ENCODE results near the gene PCCA.

The PCCA gene

DNA sequence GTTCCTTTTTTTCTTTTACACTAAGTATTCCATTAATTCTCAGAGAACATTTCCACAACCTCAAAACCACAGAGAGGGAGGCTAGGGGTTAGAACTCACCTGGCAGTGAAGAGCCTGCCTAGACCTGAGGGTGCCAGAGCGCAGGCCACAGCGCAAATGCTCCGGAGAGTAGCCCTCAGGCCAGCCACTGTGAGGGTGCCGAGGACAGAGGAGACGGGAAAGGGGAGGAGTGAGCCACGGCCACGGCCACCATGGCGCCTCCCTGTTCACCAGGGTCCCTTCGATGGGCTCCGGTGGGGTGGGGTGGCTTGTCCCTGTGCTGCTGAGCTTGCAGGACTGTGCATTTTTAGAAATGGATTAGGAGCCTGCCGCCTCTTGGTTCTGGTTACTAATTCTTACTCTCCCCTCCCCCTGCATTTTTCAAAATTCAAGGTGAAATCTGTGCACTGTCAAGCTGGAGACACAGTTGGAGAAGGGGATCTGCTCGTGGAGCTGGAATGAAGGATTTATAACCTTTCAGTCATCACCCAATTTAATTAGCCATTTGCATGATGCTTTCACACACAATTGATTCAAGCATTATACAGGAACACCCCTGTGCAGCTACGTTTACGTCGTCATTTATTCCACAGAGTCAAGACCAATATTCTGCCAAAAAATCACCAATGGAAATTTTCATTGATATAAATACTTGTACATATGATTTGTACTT, 440.9 kb downstream of the PCCA start:
- DNase-seq: no peak

DNA sequence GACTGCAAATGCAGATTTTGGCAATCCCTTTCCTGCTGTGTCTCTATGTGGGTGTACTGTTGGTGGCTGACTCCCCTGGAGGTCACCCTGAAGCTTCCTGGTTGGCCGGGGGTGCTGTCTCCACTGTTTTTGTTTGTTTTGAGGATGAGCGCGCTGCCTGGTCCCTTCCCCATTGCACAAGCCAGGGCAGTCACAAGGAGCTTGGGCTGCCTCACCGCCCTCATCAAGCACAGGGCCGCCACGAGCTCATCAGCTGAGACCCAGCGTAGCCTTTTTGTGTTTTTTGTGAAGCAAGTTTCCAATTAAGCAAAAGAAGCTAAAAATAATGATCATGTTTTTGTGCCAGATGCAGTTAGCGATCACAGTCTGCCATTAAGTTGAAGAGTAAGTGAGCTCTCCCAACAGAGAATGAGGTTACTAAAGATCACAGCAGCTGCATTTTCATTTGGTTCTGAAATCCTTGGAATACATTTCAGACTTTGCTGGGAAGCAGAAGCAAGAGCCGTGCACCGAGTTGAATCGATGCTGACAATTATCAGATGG, 441.8 kb downstream of the PCCA start:
- no peak for DNase-seq

DNA sequence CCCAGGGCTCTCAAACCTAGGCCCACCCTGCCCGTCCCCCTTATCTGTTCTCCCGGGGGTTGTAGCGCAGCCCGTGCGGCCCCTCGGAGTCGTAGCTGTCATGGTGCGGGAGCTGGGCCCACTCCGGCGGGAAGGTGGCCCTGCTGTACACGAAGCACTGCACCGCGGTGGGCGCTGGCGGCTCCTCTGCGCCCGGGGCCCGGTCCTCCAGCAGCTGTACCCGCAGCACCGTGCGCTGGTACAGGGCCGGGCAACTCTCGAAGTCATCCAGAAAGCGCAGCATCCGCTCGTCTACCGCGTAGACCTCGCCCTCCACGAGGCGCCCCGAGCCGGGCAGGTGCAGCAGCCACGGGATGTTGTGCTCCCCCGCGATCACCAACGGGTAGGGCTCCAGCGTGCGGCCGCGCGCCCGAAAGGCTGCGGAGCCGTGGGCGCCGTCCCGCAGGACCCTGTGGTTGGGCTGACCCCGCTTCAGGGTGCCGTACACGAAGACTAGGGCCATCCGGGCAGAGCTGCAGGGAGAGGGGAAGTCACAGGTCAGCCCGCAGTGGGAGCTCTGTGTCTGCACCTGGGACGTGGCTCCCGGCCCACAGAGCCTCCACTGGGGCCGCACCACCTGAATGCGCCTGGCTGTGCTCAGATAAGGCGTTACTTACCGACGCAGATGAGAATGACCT, 443.3 kb downstream of the PCCA start:
- no peak for DNase-seq

DNA sequence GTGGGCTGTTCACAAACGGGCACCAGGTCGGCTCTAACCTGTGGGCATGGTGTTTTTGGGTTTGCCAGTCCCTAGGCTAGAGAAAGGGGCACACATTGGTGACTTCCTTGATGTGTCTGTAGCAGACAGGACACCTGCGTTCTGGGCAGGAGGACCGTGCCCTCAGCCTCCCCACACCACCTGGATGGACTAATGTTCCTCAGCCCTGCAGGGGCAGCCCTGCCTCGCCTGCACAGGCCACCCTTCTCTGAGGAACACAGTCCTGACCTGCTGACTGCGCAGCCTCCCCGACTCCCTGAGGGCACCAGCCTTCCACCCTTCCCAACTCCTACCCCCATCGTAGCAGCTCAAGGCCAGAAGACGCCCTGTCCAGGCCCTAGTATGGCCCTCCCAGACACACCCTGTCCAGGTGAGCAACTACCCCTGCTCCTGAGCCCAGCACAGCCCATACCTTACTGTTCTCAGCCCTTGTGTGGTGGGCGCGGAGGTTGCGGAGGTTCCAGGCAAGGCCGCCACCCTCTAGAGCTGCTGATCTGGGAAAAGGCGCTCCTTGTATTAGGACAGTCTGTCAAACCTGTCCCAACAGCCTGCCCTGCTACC, 444.0 kb downstream of the PCCA start:
- DNase-seq: no peak

DNA sequence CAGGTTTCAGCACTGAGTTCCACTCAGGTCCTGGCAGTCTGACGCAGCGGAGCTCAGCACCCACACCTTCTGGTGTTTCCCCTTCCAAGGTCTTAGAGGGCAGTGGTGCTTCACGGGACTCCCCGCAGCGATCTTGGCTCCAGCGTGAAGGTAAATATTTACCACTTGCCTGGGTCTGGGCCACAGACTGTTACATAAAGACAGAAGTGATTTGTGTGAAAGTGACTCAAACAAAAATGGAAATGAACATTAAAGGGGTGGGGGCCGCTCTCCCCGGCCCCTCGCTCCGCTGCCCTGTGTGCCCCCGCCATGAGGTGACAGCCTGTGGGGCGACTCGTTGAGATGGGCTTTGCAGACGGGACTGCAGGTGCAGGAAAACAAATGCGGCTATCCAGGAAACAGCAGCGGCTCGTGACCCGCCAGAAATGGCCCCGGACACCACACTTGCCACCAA, 444.7 kb downstream of the PCCA start:
- no peak for DNase-seq

DNA sequence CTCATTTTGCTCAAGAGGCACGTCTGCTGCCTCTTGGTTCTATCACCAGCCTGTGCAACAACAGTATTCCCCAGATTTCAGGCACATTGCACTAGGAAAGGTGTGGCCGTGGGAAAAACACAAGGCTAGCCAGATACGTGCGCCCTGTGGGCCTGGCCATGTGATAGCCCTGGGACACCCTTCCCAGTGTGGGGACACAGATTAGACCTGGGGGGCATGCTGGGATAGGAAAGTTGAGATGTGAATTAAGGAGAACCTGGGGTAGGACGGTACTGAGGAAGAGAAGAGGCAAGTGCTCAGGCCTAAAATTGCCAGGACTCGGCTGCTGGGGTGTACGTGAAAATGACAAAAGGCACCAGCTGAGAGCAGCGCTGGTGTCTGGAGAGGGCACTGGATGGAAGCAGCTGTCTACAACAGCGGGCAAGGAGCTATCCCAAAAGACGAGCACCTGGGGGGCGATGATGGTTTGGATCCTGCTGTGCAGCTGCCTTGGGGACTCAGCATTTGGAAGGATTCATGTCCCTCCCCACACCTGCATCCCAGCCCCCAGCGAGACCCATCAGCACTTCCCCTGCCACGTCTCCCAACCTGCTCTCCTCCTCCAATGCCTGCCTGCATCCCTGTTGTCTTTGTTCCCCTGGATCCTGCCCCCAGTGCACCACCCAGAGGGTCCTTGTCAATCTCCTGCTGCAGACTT, 445.4 kb downstream of the PCCA start:
- DNase-seq: no peak

DNA sequence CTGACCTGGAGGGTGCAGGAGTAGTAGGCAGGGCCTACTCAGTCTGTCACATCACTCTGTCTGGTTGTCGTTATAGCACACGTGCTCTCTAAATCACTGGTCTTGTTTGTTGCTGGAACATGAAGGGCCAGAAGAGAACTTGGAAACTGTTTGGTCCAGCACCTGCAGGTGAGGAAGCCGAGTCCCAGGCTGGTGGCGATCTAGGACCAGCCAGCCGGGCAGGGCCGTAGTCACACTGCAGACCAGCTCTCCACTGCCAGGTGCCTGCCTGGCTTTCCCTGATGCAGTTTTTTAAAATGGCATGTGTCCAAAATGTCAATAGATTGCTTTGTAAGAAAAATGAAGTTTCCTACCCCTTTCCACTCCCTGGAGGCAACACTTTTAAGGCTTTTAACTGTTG, 446.0 kb downstream of the PCCA start:
- DNase-seq: no peak

DNA sequence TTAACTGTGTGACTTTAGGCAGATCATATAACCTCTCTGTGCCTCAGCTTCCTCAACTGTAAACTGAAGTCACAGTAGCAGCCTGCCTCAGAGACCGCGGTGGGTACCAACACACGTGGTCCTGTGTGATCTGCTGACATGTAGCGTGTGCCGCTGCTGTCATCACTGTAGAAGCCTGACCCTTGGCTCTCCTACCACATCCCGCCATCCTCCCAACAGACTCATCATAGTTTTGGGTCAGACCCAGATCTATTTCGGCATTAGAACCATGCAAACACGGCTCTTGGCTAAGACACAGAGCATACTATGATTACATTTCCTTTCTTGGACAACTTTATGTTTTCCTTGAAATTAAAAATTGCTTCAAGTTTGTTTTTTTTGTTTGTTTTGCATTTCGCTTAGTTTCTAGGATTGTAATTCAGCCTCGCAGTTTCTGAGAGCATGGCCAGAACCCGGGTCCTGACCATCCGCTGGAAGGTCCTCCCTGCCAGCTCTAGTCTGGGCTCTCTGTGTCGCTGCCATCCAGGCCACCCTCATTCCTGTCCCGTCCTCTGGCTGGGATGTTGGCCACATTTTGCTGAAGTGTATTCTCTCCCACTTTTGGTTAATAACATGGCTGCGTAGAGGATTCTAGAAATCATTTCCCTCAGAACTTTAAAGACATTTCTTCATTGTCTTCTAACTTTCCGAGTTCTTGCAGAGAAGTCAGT, 446.7 kb downstream of the PCCA start:
- DNase-seq: no peak

DNA sequence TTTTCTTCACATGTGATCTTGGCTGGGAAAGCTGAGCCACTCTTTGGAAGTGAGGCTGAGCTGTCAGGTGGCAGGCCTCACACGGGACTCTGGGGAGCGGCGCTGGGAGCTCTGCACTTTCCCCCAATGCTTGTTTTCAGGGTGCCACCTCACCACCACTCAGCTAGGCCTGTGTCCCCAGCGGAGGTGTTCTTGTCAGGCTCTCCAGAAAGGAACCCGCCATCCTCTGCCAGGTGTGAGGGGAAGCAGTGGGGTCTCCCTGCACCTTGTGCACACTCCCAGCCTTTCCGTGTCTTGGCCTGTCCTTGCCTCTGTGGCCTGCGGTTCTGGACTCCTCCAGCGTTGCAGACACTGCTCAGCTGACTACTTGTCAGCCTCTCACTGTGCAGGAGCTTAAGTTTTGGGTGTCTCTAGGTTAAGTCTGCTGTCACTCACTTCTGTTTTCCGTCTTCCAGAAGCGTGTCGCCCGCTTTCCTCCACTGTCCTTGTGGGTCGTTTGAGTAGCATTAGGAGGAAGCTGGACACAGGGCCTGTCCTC, 447.8 kb downstream of the PCCA start:
- no peak for DNase-seq

DNA sequence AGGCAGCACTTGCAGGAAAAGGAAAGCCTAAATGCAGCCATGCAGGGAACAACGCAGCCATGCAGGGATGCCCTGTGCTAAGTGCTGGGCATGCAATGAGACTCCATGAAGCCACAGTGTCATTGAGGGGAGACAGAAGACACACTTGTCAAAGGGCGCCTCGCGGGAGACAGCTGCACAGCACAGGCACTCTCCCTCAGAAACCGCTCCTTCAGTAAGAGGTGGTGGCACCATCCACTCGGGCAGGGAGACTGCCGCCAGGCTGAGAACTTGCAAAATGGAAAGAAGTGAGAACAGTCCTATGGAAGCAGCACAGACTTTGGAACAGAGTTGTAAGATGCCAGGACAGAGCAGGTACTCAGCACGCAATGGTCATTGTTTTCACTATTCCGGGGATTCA, 448.6 kb downstream of the PCCA start:
- no peak for DNase-seq

DNA sequence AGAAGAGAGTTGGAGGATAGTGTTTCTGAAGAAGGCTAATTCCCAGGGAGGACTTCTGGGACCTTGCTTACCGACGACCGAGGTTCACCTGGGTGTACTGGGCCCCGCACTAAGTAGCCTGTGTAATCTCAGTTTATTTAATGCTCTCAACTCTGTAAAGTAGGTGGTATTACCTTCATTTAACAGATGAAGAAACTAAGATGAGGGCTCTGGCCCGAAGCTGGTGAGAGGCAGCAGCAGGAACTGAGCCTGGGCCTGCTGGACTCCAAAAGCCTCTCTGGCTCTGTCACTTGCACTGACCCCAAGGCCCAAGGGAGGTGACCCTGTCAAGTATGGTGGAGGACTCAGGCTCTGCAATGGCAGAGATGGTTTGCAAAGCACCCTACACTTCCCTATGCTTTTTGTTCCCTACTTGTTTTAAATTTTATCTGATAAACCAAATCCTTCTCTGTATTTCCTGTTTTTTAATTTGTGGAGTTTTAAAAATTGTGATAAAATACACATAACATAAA, 449.1 kb downstream of the PCCA start:
- no peak for DNase-seq

DNA sequence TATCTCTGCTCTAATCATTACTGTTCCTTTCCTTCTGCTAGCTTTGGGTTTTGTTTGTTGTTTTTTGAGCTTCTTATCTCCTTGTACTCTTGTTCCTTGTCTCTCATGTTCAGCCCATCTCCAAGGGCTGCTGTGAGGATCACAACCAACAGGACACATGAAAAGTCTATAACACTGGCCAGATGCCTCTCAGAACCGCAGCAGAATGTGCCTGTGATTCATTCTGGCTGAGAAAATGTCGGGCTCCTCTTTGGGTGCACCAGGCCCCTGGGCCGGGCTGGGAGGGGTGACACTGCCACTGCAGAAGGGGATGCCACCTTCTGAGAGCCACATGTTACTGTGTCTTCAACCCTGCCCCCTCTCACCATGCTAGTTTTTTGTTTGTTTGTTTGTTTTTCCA, 451.7 kb downstream of the PCCA start:
- DNase-seq: no peak

DNA sequence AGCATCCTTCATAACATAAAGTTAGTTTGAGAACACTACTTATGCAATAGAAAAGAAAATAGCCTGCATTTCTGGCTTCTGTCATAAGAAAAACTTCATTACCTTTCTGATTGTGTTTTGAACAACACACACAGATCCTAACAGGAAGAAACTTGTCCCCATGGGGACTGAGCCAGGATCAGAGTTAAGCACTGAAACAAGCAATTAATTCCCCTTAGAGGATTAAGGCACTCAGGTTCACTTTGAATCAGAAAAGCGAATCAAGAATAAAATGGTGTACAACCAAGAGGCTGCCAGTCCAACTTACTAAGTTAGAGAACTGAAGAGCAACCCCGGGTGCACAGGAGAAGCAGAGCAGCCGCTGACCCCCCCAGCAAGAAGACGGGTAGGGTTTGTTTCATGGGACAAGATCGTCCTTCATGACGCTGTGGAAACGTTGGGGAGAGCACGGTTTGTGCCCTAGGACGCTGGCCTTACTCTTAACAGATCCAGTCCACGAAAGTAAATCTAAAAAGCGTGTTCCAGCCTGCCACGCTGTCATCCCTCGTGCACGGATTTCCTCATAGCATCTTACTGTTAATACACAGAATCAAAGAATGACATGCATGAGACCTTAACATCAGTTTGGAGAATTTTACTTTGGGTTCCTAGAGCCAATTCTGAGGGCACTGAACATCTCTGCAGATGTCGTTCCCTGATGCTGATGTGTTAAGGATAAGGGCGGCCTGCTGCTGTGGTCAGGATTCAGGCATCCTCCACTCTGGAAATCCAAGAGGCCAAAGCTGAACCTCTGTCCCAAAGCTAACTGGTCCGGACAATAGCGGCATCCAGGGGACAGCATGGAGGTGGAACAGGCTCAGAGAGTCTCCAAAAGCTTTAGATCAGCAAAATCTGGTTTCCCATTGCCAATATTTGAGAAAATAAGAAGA, 453.3 kb downstream of the PCCA start:
- no peak for DNase-seq

DNA sequence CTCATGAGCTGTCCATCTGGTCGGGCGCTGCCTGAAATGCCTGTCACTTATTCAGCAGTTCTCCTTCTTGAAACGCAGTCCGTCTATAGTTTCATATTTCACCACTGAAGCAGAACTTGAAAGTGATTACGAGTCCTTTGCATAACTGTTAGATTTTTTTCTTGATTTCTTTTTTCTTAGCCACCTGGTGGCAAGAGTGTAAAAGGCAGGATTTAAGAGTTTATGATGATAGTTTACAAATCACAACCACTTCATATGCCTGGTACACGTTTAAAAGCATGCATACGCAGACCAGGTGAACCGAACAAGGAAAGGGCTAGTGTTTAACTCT, 453.9 kb downstream of the PCCA start:
- DNase-seq: no peak

DNA sequence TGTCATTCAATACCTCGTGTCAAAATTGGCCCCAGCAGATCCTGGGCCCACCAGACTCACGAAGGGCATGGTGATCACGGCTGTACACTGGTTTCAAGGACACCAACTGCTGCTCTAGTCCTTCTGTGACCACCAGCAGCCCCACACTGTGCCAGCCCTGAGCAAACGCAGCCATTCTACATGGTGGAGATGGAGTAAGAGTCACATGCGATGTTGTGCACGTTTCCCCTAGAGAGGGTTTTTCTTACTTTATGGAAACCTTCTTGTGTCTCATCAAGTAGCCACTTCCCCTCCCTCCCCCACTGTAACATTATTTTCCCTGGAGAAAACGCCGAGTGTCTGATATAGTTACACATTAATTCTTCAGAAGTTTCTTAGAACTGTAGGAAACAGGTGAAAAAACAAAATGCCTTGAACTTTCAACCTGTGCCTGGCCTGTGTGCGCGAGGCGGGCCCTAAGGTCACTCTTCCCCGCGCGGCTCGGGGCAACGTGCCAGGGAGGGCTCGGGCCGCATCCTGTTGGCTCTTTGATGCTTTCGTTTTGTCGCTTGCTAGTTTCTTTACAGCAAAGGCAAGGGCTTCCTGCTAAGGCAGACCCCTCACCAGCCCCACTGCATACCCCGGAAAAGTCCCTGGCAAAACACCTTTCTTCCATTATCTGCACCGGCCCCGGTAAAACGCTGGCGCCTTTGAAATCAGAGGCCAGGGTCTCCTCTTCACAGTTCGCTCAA, 455.1 kb downstream of the PCCA start:
- no peak for DNase-seq

DNA sequence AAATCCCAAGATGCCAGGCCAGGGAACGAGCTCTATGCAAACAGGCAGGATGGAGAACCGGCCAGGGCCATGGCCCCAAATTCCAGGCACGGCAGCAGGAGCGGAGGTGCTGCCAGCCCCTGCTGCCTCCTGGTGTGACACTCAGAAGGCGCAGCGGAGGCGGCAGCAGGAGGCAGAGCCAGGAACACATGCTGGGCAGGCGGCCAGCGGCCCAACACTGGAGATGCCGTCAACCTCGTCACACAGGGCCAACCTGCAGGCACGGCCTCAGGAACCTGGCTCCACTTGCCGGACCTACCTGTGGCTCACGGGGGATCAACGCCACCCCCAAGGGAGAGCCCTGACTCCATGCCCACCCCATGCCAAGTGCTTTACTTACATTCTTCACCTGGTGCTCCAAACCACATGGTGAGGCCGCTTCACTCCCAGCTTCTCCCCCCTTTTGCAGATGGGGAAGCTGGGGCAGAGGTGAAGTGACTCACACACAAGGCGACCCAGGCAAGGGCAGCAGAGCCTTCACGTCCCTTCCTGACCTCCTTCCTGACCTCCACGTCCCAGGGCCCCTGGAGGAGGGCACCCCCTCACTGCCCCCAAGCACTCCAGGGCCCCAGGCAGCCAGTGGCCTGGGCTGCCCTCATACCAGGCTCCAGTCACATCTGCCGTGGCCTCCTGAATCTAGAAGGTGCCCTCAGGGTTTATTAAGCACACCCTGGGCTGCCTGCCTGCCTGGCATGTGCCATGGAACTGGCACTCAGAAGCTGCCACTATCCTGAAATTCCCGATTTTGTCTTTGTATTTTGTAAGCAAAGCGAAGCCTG, 456.2 kb downstream of the PCCA start:
- no peak for DNase-seq

DNA sequence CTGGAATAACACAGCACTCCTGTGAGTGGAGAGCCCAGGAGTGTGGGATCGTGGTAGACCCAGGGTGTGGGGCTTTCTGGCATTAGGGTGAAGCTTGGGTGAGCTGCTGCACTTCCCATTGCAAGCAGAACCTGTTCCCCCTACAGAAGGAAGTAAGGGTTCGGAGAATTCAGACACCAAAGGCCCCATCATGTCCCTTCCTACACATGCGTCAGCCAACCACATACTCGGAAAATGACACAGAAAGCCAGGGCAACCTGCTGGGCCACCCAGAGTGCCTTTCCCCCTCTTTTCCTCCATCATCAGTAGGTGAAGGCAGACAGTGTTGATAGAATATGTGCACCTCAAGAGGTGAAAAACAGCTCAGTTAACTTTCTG, 456.8 kb downstream of the PCCA start:
- DNase-seq: no peak

DNA sequence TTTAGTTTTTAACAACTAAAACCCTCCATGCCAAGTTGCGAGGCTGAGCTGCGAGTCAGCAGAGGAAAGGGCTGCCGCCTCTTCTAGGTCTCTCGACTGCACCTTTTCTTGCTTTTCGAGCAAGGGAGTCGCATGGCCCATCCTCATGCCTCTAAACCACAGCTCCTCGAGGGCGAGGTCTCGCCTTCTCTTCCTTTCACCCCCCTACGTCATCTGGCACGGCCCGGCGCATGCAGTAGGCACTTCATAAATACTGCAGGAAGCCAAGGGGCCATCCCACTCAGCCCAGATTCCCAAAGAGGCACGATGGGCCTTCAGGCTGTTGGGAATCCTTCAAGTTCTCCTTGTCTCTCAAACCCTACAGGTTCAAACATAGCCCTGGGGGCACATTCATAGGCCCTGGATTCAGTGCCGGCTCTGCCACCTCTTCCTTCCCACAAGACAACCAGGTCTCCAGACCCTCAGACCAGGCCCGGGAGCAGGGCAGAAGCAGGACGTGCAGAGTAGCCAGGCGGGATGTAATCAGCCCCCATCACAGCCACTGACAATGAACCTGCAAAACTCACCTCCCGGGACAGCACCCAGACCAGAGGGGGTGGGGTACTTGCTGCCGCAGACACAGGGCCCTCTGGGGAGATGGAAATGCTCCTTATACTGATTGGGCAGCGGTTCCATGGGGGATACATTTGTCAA, 458.0 kb downstream of the PCCA start:
- no peak for DNase-seq

DNA sequence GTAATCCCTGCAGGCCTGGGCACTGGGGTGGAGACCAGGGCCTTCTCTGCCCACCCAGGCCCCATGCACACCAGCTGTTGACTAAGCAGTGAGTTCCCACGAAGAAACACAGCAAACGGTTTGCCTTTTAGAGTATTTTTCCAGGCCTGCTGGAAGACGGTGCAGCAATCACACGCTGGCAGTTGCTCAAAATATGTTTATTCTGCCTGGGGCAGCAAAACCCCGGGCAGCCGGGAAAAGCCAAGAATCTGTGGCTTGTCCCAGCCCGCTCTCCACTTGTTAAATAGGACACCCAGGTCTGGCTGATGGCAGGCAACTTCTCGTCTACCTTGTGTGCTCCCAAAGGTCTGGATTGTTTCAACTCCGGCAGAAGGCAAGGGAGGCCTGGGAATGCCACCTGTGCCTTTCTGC, 458.9 kb downstream of the PCCA start:
- no peak for DNase-seq

All from effector CD8-positive, alpha-beta T cell (primary cell).